DND-41 (cell line): ENCODE data around the gene SLC44A1.

Source experiments
- EZH2 ChIP-seq: IDR thresholded peaks from 3 replicates; pipeline ENCODE4 v1.6.1; 2012; ENCODE audit warnings: borderline replicate concordance, low read depth, mild to moderate bottlenecking, moderate library complexity, low read length, inconsistent platforms; ENCODE audit not compliant: severe bottlenecking
- TF ChIP-seq, protein P1 (sequence below): IDR thresholded peaks from 2 replicates; pipeline ENCODE4 v1.5.1; 2012; ENCODE audit warnings: borderline replicate concordance, low read length, moderate library complexity, mild to moderate bottlenecking; ENCODE audit not compliant: poor library complexity, severe bottlenecking; ENCODE audit errors: extremely low read depth

DNA sequence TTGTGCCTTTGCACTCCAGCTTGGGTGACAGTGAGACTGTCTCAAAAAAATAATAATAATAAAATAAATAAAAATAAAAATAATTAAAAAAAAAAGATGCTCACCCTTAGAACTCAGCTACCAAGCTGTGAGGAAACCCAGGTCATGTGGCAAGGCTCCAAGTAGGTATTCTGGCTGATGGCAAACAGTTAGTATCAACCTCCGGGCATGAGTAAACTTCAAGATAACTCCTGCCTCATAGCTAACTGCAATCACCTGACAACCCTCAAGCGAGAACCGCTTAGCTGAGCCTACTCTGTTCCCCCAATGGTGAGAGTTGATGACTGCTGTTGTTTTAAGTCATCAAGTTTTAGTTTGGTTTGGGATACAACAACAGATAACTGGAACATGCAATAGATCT, 6.1 kb upstream of the SLC44A1 start:
- TF ChIP-seq, protein P1, sequence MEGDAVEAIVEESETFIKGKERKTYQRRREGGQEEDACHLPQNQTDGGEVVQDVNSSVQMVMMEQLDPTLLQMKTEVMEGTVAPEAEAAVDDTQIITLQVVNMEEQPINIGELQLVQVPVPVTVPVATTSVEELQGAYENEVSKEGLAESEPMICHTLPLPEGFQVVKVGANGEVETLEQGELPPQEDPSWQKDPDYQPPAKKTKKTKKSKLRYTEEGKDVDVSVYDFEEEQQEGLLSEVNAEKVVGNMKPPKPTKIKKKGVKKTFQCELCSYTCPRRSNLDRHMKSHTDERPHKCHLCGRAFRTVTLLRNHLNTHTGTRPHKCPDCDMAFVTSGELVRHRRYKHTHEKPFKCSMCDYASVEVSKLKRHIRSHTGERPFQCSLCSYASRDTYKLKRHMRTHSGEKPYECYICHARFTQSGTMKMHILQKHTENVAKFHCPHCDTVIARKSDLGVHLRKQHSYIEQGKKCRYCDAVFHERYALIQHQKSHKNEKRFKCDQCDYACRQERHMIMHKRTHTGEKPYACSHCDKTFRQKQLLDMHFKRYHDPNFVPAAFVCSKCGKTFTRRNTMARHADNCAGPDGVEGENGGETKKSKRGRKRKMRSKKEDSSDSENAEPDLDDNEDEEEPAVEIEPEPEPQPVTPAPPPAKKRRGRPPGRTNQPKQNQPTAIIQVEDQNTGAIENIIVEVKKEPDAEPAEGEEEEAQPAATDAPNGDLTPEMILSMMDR: no peak
- no peak for TF ChIP-seq EZH2
